K562 (cell line): ENCODE results near the gene RNF212B. TPM values are rescaled to one million over a fixed set of nuclear protein-coding genes. Genes with fewer than 3 reads are reported as not detected.

ENCODE experiments used
- JUND ChIP-seq, 2 experiments: IDR thresholded peaks; 2 replicates in 1 of 2; 3 replicates in 1 of 2; pipeline ENCODE4 v1.6.1; 2011; ENCODE audit warnings: borderline replicate concordance in 2 of 2, low read depth in 2 of 2, low read length in 2 of 2, improper control_type of control experiment in 1 of 2, missing biosample characterization in 1 of 2, missing genetic modification characterization in 1 of 2, missing genetic modification reagents in 1 of 2
- MECOM ChIP-seq: fragments of 250-450 bp; sonication (Bioruptor Pico); IDR thresholded peaks from 2 replicates; pipeline ENCODE4 v1.8.0; 2022; ENCODE audit warnings: inconsistent platforms
- MED1 ChIP-seq: sonication (generic); formaldehyde crosslinking; IDR thresholded peaks from 2 replicates; pipeline ENCODE4 v1.8.1; 2023; ENCODE audit warnings: missing genetic modification reagents, borderline replicate concordance
- POLR2AphosphoS5 ChIP-seq: IDR thresholded peaks from 2 replicates; pipeline ENCODE4 v1.6.1; 2011; ENCODE audit warnings: mild to moderate bottlenecking, low read depth, low read length, moderate library complexity; ENCODE audit not compliant: control insufficient read depth, insufficient read depth
- PTRF ChIP-seq: fragments of 450-650 bp; IDR thresholded peaks from 2 replicates; pipeline ENCODE4 v1.6.1; 2016; ENCODE audit warnings: mild to moderate bottlenecking, missing genetic modification characterization, missing compliant biosample characterization
- SREBF2 ChIP-seq: sonication (generic); formaldehyde crosslinking; IDR thresholded peaks from 2 replicates; pipeline ENCODE4 v1.4.0; 2020; ENCODE audit warnings: mild to moderate bottlenecking, missing genetic modification reagents
- TBP ChIP-seq: optimal IDR thresholded peaks from 2 replicates; pipeline ENCODE3; 2011; ENCODE audit warnings: low read depth, low read length, improper control_type of control experiment
- ZNF354B ChIP-seq: fragments of 250-450 bp; sonication (Bioruptor Pico); IDR thresholded peaks from 2 replicates; pipeline ENCODE4 v1.4.0; 2020
- polyA plus RNA-seq, 8 experiments: library from polyadenylated mRNA; depleted of rRNA in 4 of 8; stranded (reverse) in 5 of 8; unstranded in 3 of 8; fragments of >200 nt; fragmentation: Nextera tagmentation in 2 of 8; fragmentation: Illumina TruSeq in 1 of 8; extraction: Ambion mirVana in 2 of 8; extraction: Trizol in 1 of 8; gene quantifications; 2 replicates each; pipeline versions ENCODE4 v1.2.1 to v1.2.3, GENCODE V29; 2011 to 2014; ENCODE audit warnings: inconsistent platforms in 1 of 8, missing spikeins in 1 of 8
- total RNA-seq, 7 experiments: library from RNA; depleted of rRNA in 6 of 7; stranded (reverse); fragments of >200 nt in 6 of 7; fragmentation: Illumina TruSeq in 2 of 7; extraction: Trizol in 2 of 7; gene quantifications; 2 replicates each; pipeline versions ENCODE4 v1.2.1 to v1.2.3, GENCODE V29; 2011 to 2021; ENCODE audit warnings: low replicate concordance in 1 of 7
- TF ChIP-seq, protein P1 (sequence below), 2 experiments: fragments of 450-650 bp; formaldehyde crosslinking in 1 of 2; IDR thresholded peaks; 2 replicates each; pipeline versions ENCODE4 v1.4.0 to v1.6.1; 2014 to 2020; ENCODE audit warnings: mild to moderate bottlenecking in 2 of 2, borderline replicate concordance in 1 of 2, low read depth in 1 of 2
- TF ChIP-seq, protein P2 (sequence below): fragments of 250-450 bp; sonication (Bioruptor Pico); IDR thresholded peaks from 2 replicates; pipeline ENCODE4 v1.8.0; 2022; ENCODE audit warnings: inconsistent platforms
- TF ChIP-seq, protein P3 (sequence below): fragments of 450-650 bp; formaldehyde crosslinking; IDR thresholded peaks from 2 replicates; pipeline ENCODE4 v1.4.0; 2020; ENCODE audit warnings: mild to moderate bottlenecking, moderate library complexity
- TF ChIP-seq, protein P4 (sequence below): sonication (generic); formaldehyde crosslinking; IDR thresholded peaks from 2 replicates; pipeline ENCODE4 v1.8.0; 2023; ENCODE audit warnings: mild to moderate bottlenecking, missing genetic modification reagents

Gene RNF212B
- total and polyA plus RNA-seq, 9 of the 15 experiments (the other 6 are each of a cell fraction or from before 2014, with no cell fraction given), result 0.15 to 0.43 (median 0.27) TPM; not detected in 3

DNA sequence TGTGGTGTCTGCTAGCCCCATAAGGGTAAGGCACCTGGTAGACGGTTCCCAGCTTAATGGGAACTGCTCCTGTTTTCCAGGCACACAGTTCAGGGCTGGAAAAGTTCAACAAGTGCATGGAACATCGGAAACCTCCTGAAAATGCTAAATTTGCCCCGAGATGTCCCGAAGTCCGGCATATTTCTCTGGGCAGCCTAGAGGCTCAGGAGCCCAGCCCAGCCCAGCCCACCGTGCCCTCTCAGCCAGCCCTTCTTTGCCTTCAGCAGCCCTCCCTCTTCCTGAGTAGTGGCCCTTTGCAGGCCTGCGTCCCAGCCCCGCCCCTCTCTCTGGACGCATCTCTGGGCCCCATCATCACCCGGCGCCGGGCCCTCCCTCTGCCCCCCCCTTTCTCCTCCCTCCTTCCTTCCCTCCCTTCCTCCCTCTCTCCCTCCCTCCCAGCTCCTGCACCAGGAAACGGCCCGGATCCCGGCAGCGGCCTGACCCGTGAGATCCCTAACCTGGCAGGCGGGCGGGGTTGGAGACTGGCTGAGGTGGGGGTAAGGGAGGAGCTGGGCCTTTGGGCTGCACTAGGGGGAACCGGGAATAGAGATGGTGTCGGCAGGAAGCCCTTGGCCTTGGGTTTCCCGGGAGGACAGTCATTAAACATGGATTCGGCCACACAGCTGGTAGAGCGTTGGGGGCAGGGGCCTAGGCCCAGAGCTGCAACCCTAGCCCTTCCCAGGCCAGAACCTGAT, 68.8 kb downstream of the RNF212B start, which contains the start of gene BCL2L2 (continued):
- TF ChIP-seq, protein P1, sequence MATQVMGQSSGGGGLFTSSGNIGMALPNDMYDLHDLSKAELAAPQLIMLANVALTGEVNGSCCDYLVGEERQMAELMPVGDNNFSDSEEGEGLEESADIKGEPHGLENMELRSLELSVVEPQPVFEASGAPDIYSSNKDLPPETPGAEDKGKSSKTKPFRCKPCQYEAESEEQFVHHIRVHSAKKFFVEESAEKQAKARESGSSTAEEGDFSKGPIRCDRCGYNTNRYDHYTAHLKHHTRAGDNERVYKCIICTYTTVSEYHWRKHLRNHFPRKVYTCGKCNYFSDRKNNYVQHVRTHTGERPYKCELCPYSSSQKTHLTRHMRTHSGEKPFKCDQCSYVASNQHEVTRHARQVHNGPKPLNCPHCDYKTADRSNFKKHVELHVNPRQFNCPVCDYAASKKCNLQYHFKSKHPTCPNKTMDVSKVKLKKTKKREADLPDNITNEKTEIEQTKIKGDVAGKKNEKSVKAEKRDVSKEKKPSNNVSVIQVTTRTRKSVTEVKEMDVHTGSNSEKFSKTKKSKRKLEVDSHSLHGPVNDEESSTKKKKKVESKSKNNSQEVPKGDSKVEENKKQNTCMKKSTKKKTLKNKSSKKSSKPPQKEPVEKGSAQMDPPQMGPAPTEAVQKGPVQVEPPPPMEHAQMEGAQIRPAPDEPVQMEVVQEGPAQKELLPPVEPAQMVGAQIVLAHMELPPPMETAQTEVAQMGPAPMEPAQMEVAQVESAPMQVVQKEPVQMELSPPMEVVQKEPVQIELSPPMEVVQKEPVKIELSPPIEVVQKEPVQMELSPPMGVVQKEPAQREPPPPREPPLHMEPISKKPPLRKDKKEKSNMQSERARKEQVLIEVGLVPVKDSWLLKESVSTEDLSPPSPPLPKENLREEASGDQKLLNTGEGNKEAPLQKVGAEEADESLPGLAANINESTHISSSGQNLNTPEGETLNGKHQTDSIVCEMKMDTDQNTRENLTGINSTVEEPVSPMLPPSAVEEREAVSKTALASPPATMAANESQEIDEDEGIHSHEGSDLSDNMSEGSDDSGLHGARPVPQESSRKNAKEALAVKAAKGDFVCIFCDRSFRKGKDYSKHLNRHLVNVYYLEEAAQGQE (IDR thresholded peaks at IDR 0.05; ENCODE audit: borderline replicate concordance), result no peak
- TF ChIP-seq, protein P1 (CRISPR knock-in tag; IDR thresholded peaks at IDR 0.05; ENCODE audit: low read depth), result no peak
- peak; percentile 80 for TF ChIP-seq POLR2AphosphoS5
- TF ChIP-seq, protein P2, sequence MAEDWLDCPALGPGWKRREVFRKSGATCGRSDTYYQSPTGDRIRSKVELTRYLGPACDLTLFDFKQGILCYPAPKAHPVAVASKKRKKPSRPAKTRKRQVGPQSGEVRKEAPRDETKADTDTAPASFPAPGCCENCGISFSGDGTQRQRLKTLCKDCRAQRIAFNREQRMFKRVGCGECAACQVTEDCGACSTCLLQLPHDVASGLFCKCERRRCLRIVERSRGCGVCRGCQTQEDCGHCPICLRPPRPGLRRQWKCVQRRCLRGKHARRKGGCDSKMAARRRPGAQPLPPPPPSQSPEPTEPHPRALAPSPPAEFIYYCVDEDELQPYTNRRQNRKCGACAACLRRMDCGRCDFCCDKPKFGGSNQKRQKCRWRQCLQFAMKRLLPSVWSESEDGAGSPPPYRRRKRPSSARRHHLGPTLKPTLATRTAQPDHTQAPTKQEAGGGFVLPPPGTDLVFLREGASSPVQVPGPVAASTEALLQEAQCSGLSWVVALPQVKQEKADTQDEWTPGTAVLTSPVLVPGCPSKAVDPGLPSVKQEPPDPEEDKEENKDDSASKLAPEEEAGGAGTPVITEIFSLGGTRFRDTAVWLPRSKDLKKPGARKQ (CRISPR knock-in tag), result no peak
- TF ChIP-seq, protein P3, sequence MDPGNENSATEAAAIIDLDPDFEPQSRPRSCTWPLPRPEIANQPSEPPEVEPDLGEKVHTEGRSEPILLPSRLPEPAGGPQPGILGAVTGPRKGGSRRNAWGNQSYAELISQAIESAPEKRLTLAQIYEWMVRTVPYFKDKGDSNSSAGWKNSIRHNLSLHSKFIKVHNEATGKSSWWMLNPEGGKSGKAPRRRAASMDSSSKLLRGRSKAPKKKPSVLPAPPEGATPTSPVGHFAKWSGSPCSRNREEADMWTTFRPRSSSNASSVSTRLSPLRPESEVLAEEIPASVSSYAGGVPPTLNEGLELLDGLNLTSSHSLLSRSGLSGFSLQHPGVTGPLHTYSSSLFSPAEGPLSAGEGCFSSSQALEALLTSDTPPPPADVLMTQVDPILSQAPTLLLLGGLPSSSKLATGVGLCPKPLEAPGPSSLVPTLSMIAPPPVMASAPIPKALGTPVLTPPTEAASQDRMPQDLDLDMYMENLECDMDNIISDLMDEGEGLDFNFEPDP (CRISPR knock-in tag), result no peak
- no peak for TF ChIP-seq MED1 (CRISPR knock-in tag)
- no peak for TF ChIP-seq PTRF (tag)
- TF ChIP-seq JUND (IDR thresholded peaks at IDR 0.05; ENCODE audit: borderline replicate concordance, low read depth, low read length), result peak; percentile 54; the same call in 1 of the 2 replicates
- TF ChIP-seq JUND (tag; IDR thresholded peaks at IDR 0.05; ENCODE audit: borderline replicate concordance, low read depth, low read length), result peak; percentile 39; the same call in 1 of the 3 replicates
- no peak for TF ChIP-seq MECOM (CRISPR knock-in tag)
- no peak for TF ChIP-seq ZNF354B (CRISPR knock-in tag)
- TF ChIP-seq SREBF2 (CRISPR knock-in tag), result 0 out of 2 replicates have a peak, but pooled peaks have one; percentile 42
- TF ChIP-seq TBP, result peak; percentile 74
- TF ChIP-seq, protein P4, sequence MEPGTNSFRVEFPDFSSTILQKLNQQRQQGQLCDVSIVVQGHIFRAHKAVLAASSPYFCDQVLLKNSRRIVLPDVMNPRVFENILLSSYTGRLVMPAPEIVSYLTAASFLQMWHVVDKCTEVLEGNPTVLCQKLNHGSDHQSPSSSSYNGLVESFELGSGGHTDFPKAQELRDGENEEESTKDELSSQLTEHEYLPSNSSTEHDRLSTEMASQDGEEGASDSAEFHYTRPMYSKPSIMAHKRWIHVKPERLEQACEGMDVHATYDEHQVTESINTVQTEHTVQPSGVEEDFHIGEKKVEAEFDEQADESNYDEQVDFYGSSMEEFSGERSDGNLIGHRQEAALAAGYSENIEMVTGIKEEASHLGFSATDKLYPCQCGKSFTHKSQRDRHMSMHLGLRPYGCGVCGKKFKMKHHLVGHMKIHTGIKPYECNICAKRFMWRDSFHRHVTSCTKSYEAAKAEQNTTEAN, result no peak
